Fibroblast of lung (primary cell): ENCODE measurements around the gene OR2A12. TPM values are rescaled to one million over a fixed set of nuclear protein-coding genes. Genes with fewer than 3 reads are reported as not detected.

Experiments
- DNase-seq, 2 donors: peaks; one replicate each; pipeline versions ENCODE4 v3.0.0 to v3.0.0-alpha.2; 2010; ENCODE audit warnings: low read depth in 2 of 2
- H2AFZ ChIP-seq: 2 replicates; pipeline ENCODE4 v1.5.1; 2012; ENCODE audit warnings: low read length, control low read depth, inconsistent platforms
- H3K27ac ChIP-seq: 2 replicates; pipeline ENCODE4 v1.5.1; 2011; ENCODE audit warnings: low read length, control low read depth; ENCODE audit not compliant: insufficient read depth
- H3K27me3 ChIP-seq: 2 replicates; pipeline ENCODE4 v1.5.1; 2011; ENCODE audit warnings: mild to moderate bottlenecking, low read length; ENCODE audit not compliant: control insufficient read depth, insufficient read depth
- H3K36me3 ChIP-seq: 2 replicates; pipeline ENCODE4 v1.5.1; 2011; ENCODE audit warnings: low read length; ENCODE audit not compliant: control insufficient read depth, insufficient read depth
- H3K4me1 ChIP-seq: 2 replicates; pipeline ENCODE4 v1.5.1; 2011; ENCODE audit warnings: low read length; ENCODE audit not compliant: control insufficient read depth, insufficient read depth; ENCODE audit errors: extremely low read depth
- H3K4me2 ChIP-seq: 2 replicates; pipeline ENCODE4 v1.5.1; 2011; ENCODE audit warnings: low read length, control low read depth; ENCODE audit not compliant: insufficient read depth; ENCODE audit errors: extremely low read depth
- H3K4me3 ChIP-seq, 4 experiments: fragments of 200-600 bp in 1 of 4; sonication (generic) in 1 of 4; replicated peaks in 1 of 4; 2 replicates each; pipeline ENCODE4 v1.5.1; 2011 to 2016; ENCODE audit warnings: low read length in 4 of 4, low read depth in 3 of 4, mild to moderate bottlenecking in 3 of 4, control low read depth in 2 of 4, inconsistent platforms in 1 of 4, mixed read lengths in 1 of 4; ENCODE audit not compliant: insufficient read depth in 1 of 4; ENCODE audit errors: control extremely low read depth in 1 of 4
- H3K79me2 ChIP-seq: 2 replicates; pipeline ENCODE4 v1.5.1; 2012; ENCODE audit warnings: mild to moderate bottlenecking, low read length, inconsistent platforms; ENCODE audit not compliant: control insufficient read depth, insufficient read depth
- H3K9ac ChIP-seq: 2 replicates; pipeline ENCODE4 v1.5.1; 2011; ENCODE audit warnings: mild to moderate bottlenecking, low read length, control low read depth; ENCODE audit not compliant: insufficient read depth
- H3K9me3 ChIP-seq: 2 replicates; pipeline ENCODE4 v1.5.1; 2012; ENCODE audit warnings: low read depth, low read length; ENCODE audit not compliant: control insufficient read depth, insufficient read depth
- H4K20me1 ChIP-seq: 2 replicates; pipeline ENCODE4 v1.5.1; 2011; ENCODE audit warnings: low read length; ENCODE audit not compliant: control insufficient read depth, insufficient read depth; ENCODE audit errors: extremely low read depth
- CTCF ChIP-seq, 2 donors: IDR thresholded peaks in 1 of 2; conservative IDR thresholded peaks in 1 of 2; 1 replicate in 1 of 2; 2 replicates in 1 of 2; pipeline ENCODE4 v1.5.1; 2011 to 2012; ENCODE audit warnings: low read length in 2 of 2, control low read depth in 1 of 2, inconsistent platforms in 1 of 2, low read depth in 1 of 2, mild to moderate bottlenecking in 1 of 2
- EZH2 ChIP-seq: IDR thresholded peaks from 2 replicates; pipeline ENCODE4 v1.5.1; 2012; ENCODE audit warnings: low read length, control low read depth, mild to moderate bottlenecking; ENCODE audit errors: missing control alignments
- polyA plus RNA-seq, 2 donors: library from polyadenylated mRNA; depleted of rRNA in 1 of 2; stranded (reverse) in 1 of 2; unstranded in 1 of 2; fragments of >200 nt; gene quantifications; 2 replicates each; pipeline ENCODE4 v1.2.1, GENCODE V29; 2011 to 2012; ENCODE audit warnings: missing spikeins in 1 of 2
- total RNA-seq: library from RNA; depleted of rRNA; stranded (reverse); fragments of >200 nt; gene quantifications from 2 replicates; pipeline ENCODE4 v1.2.1, GENCODE V29; 2014

The OR2A12 gene
- total and polyA plus RNA-seq, 2 donors (not counting 1 experiment from before 2014, with no cell fraction given) = not detected

GRCh38 chr7:144144426-144144825 lies 58.3 kb downstream of the OR2A12 start:
- no peaks in the 10 kb centered on the region for H3K4me1 ChIP-seq

GRCh38 chr7:144148224-144148827 lies 62.2 kb downstream of the OR2A12 start:
- Histone ChIP-seq H3K79me2 (no peaks in the 10 kb centered on the region), H3K9ac (no peak overlapping the region), H4K20me1 (no peaks in the 10 kb centered on the region), H2AFZ (no peak overlapping the region), H3K4me1 (no peaks in the 10 kb centered on the region), H3K4me2 (no peak overlapping the region), H3K9me3 (no peaks in the 10 kb centered on the region), H3K27me3 (no peaks in the 10 kb centered on the region), H3K36me3 (no peaks in the 10 kb centered on the region), H3K27ac (no peak overlapping the region), H3K4me3 (no peak overlapping the region)
- DNase-seq = no peak
- TF ChIP-seq CTCF (conservative IDR thresholded peaks at IDR 0.05 in 1 of 2, IDR thresholded peaks at IDR 0.05 in 1 of 2; ENCODE audit: low read depth in 1 of 2, low read length in 2 of 2) (no peak), EZH2 (no peak)

More at GRCh38 chr7:144144426-144144825, 58.3 kb downstream of the OR2A12 start:
- H3K9ac ChIP-seq = no peak overlapping the region
- no peaks in the 10 kb centered on the region for H3K36me3 ChIP-seq
- no peak overlapping the region for H2AFZ ChIP-seq
- TF ChIP-seq CTCF (conservative IDR thresholded peaks at IDR 0.05 in 1 of 2, IDR thresholded peaks at IDR 0.05 in 1 of 2; ENCODE audit: low read depth in 1 of 2, low read length in 2 of 2) (no peak), EZH2 (no peak)
- no peaks in the 10 kb centered on the region for H3K9me3 ChIP-seq
- no peak for DNase-seq
- no peak overlapping the region for H3K27ac ChIP-seq
- H3K4me3 ChIP-seq = no peak overlapping the region
- H3K4me2 ChIP-seq = no peak overlapping the region
- H4K20me1 ChIP-seq = no peaks in the 10 kb centered on the region
- H3K79me2 ChIP-seq = no peaks in the 10 kb centered on the region
- H3K27me3 ChIP-seq = no peaks in the 10 kb centered on the region

Other genes starting within 250 kb of the OR2A12 start
- 46.5 and 65.6 TPM in 2 replicates for gene TCAF1, start 184.1 kb upstream of the OR2A12 start, total RNA-seq
- gene TCAF1, start 184.1 kb upstream of the OR2A12 start, polyA plus RNA-seq = 52.5 and 61.2 TPM in 2 replicates
- not detected in 2 replicates for gene OR2F2, start 151.0 kb upstream of the OR2A12 start, total RNA-seq
- not detected in 2 replicates for gene OR2F2, start 151.0 kb upstream of the OR2A12 start, polyA plus RNA-seq
- not detected in 2 replicates for gene OR2F1, start 131.4 kb upstream of the OR2A12 start, total RNA-seq
- not detected in 2 replicates for gene OR2F1, start 131.4 kb upstream of the OR2A12 start, polyA plus RNA-seq
- gene OR6B1, start 86.0 kb upstream of the OR2A12 start, total RNA-seq = not detected in 2 replicates
- gene OR6B1, start 86.0 kb upstream of the OR2A12 start, polyA plus RNA-seq = not detected in 2 replicates
- gene OR2A5, start 37.3 kb upstream of the OR2A12 start, total RNA-seq = not detected in 2 replicates
- gene OR2A5, start 37.3 kb upstream of the OR2A12 start, polyA plus RNA-seq = not detected in 2 replicates
- gene OR2A25, start 16.5 kb upstream of the OR2A12 start, total RNA-seq = not detected in 2 replicates
- gene OR2A25, start 16.5 kb upstream of the OR2A12 start, polyA plus RNA-seq = not detected in 2 replicates
- gene OR2A2, start 23.3 kb downstream of the OR2A12 start, total RNA-seq = not detected in 2 replicates
- not detected in 2 replicates for gene OR2A2, start 23.3 kb downstream of the OR2A12 start, polyA plus RNA-seq
- not detected in 2 replicates for gene OR2A14, start 36.9 kb downstream of the OR2A12 start, total RNA-seq
- gene OR2A14, start 36.9 kb downstream of the OR2A12 start, polyA plus RNA-seq = not detected in 2 replicates
- 0.17 and 1.0 TPM in 2 replicates for gene CTAGE4, start 97.2 kb downstream of the OR2A12 start, total RNA-seq
- 0.58 TPM in 1 of 2 replicates, not detected in the other for gene CTAGE4, start 97.2 kb downstream of the OR2A12 start, polyA plus RNA-seq
- gene ARHGEF35, start 109.6 kb downstream of the OR2A12 start, total RNA-seq = 0.51 and 5.4 TPM in 2 replicates
- gene ARHGEF35, start 109.6 kb downstream of the OR2A12 start, polyA plus RNA-seq = 1.1 and 1.9 TPM in 2 replicates
- under 0.01 TPM in 1 of 2 replicates, not detected in the other for gene OR2A42, start 153.3 kb downstream of the OR2A12 start, total RNA-seq
- 0.02 and 0.06 TPM in 2 replicates for gene OR2A42, start 153.3 kb downstream of the OR2A12 start, polyA plus RNA-seq
- gene OR2A7, start 178.5 kb downstream of the OR2A12 start, total RNA-seq = 0.26 and 0.50 TPM in 2 replicates
- gene OR2A7, start 178.5 kb downstream of the OR2A12 start, polyA plus RNA-seq = 0.39 and 0.45 TPM in 2 replicates
- 0.26 and 0.83 TPM in 2 replicates for gene CTAGE8, start 183.0 kb downstream of the OR2A12 start, total RNA-seq
- 0.14 and 0.43 TPM in 2 replicates for gene CTAGE8, start 183.0 kb downstream of the OR2A12 start, polyA plus RNA-seq
- under 0.01 and 0.17 TPM in 2 replicates for gene OR2A1, start 226.1 kb downstream of the OR2A12 start, total RNA-seq
- gene OR2A1, start 226.1 kb downstream of the OR2A12 start, polyA plus RNA-seq = 0.07 TPM in 1 of 2 replicates, not detected in the other